Measurements from ENCODE around the gene GRK5.
A peak's percentile ranks its signal among the peaks of the same experiment; 100 is the strongest.
"Not testable (repeated sequence)": the region's sequence is repeated elsewhere in the genome, so short reads cannot be mapped to it uniquely, and the experiment has no call there.

GRK5 gene

GRCh38 chr10:119176166-119176565, 31.2 kb upstream of the GRK5 start:
- no peak overlapping the region for H3K9ac ChIP-seq (ENCODE audit: low read depth in 1 of 2, low read length in 2 of 2)
- H3K27ac ChIP-seq (ENCODE audit: low read depth, low read length), result no peak overlapping the region
- no peak overlapping the region for H3K4me3 ChIP-seq (ENCODE audit: low read depth in 1 of 2, low read length in 2 of 2)
- no peaks in the 10 kb centered on the region for H3K9me3 ChIP-seq (ENCODE audit: control insufficient read depth in 1 of 2, low read length in 2 of 2)
- peaks cover 4 to 5% of the 10 kb centered on the region in 2 donors for H3K4me1 ChIP-seq (ENCODE audit: control insufficient read depth in 1 of 2, insufficient read depth in 2 of 2, low read length in 2 of 2)
- peaks cover 4 to 29% of the 10 kb centered on the region in 2 donors for H3K36me3 ChIP-seq (ENCODE audit: control insufficient read depth in 1 of 2, insufficient read depth in 2 of 2, low read length in 2 of 2)
- no peaks in the 10 kb centered on the region for H3K27me3 ChIP-seq (ENCODE audit: control insufficient read depth in 1 of 2, insufficient read depth in 2 of 2, low read length in 2 of 2)

DNA sequence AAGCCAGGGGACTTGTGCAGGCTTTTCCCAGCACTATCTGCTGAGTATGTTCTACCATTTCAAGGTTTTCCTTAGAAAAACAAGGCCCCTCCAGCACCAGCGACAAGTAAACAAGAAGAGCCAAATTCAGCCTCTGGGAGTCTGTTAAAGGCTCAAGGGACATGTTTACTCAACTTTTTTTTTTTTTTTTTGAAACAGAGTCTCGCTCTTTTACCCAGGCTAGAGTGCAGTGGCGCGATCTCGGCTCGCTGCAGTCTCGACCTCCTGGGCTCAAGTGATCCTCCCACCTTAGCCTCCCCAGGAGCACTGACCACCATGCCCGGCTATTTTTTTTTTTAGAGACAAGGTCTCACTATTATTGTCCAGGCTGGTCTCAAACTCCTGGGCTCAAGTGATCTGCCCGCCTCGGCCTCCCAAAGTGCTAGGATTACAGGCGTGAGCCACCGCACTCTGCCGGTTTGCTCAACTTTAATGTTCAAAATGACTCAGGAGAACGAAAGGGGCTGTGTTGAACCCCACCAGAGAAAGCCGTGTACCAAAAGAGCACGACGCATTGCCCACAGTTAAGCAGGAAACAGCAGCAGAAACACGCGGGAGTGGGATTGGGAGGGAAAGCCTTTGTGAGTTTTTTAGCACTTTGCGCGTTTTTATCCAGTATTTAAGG, 29.5 kb upstream of the GRK5 start:
- no peaks in the 10 kb centered on the region for H3K27me3 ChIP-seq (ENCODE audit: control insufficient read depth in 1 of 2, insufficient read depth in 2 of 2, low read length in 2 of 2)
- peak overlapping the region; percentile 88 to 95 for H3K4me3 ChIP-seq (ENCODE audit: low read depth in 1 of 2, low read length in 2 of 2)
- H3K36me3 ChIP-seq (ENCODE audit: control insufficient read depth in 1 of 2, insufficient read depth in 2 of 2, low read length in 2 of 2), result peaks cover 0 to 13% of the 10 kb centered on the region in 2 donors
- H3K27ac ChIP-seq (ENCODE audit: low read depth, low read length), result no peak overlapping the region
- peak overlapping the region; percentile 44 to 87 for H3K9ac ChIP-seq (ENCODE audit: low read depth in 1 of 2, low read length in 2 of 2)
- H3K4me1 ChIP-seq (ENCODE audit: control insufficient read depth in 1 of 2, insufficient read depth in 2 of 2, low read length in 2 of 2), result peaks cover 4 to 5% of the 10 kb centered on the region in 2 donors
- H3K9me3 ChIP-seq (ENCODE audit: control insufficient read depth in 1 of 2, low read length in 2 of 2), result no peaks in the 10 kb centered on the region

DNA sequence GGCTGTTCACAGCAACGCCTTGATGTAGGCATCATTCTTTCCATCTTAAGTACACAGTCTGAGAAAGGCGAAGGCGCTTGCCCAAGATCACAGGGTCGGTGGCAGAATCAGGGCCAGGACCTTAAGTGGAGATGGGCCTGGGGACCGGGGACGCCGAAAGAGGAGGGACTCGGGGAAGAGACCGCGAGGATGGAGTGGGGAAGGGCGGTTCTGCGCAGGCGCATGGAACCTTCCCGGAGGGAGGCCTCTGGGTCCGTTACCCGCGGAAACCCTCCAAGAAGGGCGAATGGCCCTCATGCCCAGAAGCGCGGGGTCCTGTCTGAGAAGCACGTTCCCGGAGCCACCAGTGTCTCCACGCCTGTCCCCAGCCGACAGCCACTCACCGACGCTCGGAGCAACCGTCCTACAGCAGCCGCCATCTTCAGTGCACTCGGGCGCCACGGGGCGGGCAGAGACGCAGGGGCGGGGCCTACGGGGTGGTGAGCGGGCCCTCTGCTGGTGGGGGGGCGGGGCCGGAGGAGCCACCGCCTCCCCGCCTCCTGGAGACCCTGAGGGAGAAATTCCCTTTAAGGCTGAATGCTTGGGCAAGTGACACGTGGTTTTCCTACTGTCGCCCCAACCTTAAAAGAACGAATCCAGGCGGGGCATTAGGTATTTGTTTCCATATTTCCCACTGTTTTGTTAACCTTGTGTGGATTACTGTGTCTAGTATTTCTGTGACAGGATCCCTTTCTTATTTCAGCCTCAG, 28.8 kb upstream of the GRK5 start, which contains the start of gene PRDX3:
TSS of gene PRDX3 (minus strand) at position 441 of the 748 bp plus-strand sequence. CDS start at position 419, 22 bp downstream.
- Histone ChIP-seq H3K27me3 (ENCODE audit: control insufficient read depth in 1 of 2, insufficient read depth in 2 of 2, low read length in 2 of 2) (no peaks in the 10 kb centered on the region), H3K4me1 (ENCODE audit: control insufficient read depth in 1 of 2, insufficient read depth in 2 of 2, low read length in 2 of 2) (peaks cover 4 to 5% of the 10 kb centered on the region in 2 donors), H3K9ac (ENCODE audit: low read depth in 1 of 2, low read length in 2 of 2) (peak within 1 kb of the TSS; percentile 44 to 87), H3K9me3 (ENCODE audit: control insufficient read depth in 1 of 2, low read length in 2 of 2) (no peaks in the 10 kb centered on the region), H3K36me3 (ENCODE audit: control insufficient read depth in 1 of 2, insufficient read depth in 2 of 2, low read length in 2 of 2) (peaks cover 0 to 12% of the 10 kb centered on the region in 2 donors), H3K4me3 (ENCODE audit: low read depth in 1 of 2, low read length in 2 of 2) (peak within 1 kb of the TSS; percentile 88 to 95), H3K27ac (ENCODE audit: low read depth, low read length) (peak within 1 kb of the TSS; percentile 71)

GRCh38 chr10:119180850-119181400, 26.4 kb upstream of the GRK5 start:
- H3K4me3 ChIP-seq (ENCODE audit: low read depth in 1 of 2, low read length in 2 of 2); H3K9me3 ChIP-seq (ENCODE audit: control insufficient read depth in 1 of 2, low read length in 2 of 2); H3K4me1 ChIP-seq (ENCODE audit: control insufficient read depth in 1 of 2, insufficient read depth in 2 of 2, low read length in 2 of 2); H3K27ac ChIP-seq (ENCODE audit: low read depth, low read length); H3K27me3 ChIP-seq (ENCODE audit: control insufficient read depth in 1 of 2, insufficient read depth in 2 of 2, low read length in 2 of 2); H3K36me3 ChIP-seq (ENCODE audit: control insufficient read depth in 1 of 2, insufficient read depth in 2 of 2, low read length in 2 of 2); H3K9ac ChIP-seq (ENCODE audit: low read depth in 1 of 2, low read length in 2 of 2): not testable (repeated sequence)

GRCh38 chr10:119183664-119184412, 23.5 kb upstream of the GRK5 start:
- H3K9me3 ChIP-seq (ENCODE audit: control insufficient read depth in 1 of 2, low read length in 2 of 2), result no peaks in the 10 kb centered on the region
- no peak overlapping the region for H3K27ac ChIP-seq (ENCODE audit: low read depth, low read length)
- H3K9ac ChIP-seq (ENCODE audit: low read depth in 1 of 2, low read length in 2 of 2), result no peak overlapping the region
- H3K4me1 ChIP-seq (ENCODE audit: control insufficient read depth in 1 of 2, insufficient read depth in 2 of 2, low read length in 2 of 2), result peaks cover 3 to 4% of the 10 kb centered on the region in 2 donors
- no peaks in the 10 kb centered on the region for H3K27me3 ChIP-seq (ENCODE audit: control insufficient read depth in 1 of 2, insufficient read depth in 2 of 2, low read length in 2 of 2)
- no peaks in the 10 kb centered on the region for H3K36me3 ChIP-seq (ENCODE audit: control insufficient read depth in 1 of 2, insufficient read depth in 2 of 2, low read length in 2 of 2)
- H3K4me3 ChIP-seq (ENCODE audit: low read depth in 1 of 2, low read length in 2 of 2), result no peak overlapping the region

- Histone ChIP-seq H3K9ac (ENCODE audit: low read depth in 1 of 2, low read length in 2 of 2) (no peak overlapping the region), H3K27ac (ENCODE audit: low read depth, low read length) (no peak overlapping the region), H3K4me3 (ENCODE audit: low read depth in 1 of 2, low read length in 2 of 2) (no peak overlapping the region), H3K9me3 (ENCODE audit: control insufficient read depth in 1 of 2, low read length in 2 of 2) (no peaks in the 10 kb centered on the region), H3K36me3 (ENCODE audit: control insufficient read depth in 1 of 2, insufficient read depth in 2 of 2, low read length in 2 of 2) (no peaks in the 10 kb centered on the region), H3K4me1 (ENCODE audit: control insufficient read depth in 1 of 2, insufficient read depth in 2 of 2, low read length in 2 of 2) (no peaks in the 10 kb centered on the region), H3K27me3 (ENCODE audit: control insufficient read depth in 1 of 2, insufficient read depth in 2 of 2, low read length in 2 of 2) (no peaks in the 10 kb centered on the region)
Measured at GRCh38 chr10:119189811-119190282, 17.5 kb upstream of the GRK5 start.

GRCh38 chr10:119190353-119190752, 17.0 kb upstream of the GRK5 start:
- Histone ChIP-seq H3K27ac (ENCODE audit: low read depth, low read length) (no peak overlapping the region), H3K27me3 (ENCODE audit: control insufficient read depth in 1 of 2, insufficient read depth in 2 of 2, low read length in 2 of 2) (no peaks in the 10 kb centered on the region), H3K4me3 (ENCODE audit: low read depth in 1 of 2, low read length in 2 of 2) (no peak overlapping the region), H3K9ac (ENCODE audit: low read depth in 1 of 2, low read length in 2 of 2) (no peak overlapping the region), H3K36me3 (ENCODE audit: control insufficient read depth in 1 of 2, insufficient read depth in 2 of 2, low read length in 2 of 2) (no peaks in the 10 kb centered on the region), H3K4me1 (ENCODE audit: control insufficient read depth in 1 of 2, insufficient read depth in 2 of 2, low read length in 2 of 2) (no peaks in the 10 kb centered on the region), H3K9me3 (ENCODE audit: control insufficient read depth in 1 of 2, low read length in 2 of 2) (no peaks in the 10 kb centered on the region)

DNA sequence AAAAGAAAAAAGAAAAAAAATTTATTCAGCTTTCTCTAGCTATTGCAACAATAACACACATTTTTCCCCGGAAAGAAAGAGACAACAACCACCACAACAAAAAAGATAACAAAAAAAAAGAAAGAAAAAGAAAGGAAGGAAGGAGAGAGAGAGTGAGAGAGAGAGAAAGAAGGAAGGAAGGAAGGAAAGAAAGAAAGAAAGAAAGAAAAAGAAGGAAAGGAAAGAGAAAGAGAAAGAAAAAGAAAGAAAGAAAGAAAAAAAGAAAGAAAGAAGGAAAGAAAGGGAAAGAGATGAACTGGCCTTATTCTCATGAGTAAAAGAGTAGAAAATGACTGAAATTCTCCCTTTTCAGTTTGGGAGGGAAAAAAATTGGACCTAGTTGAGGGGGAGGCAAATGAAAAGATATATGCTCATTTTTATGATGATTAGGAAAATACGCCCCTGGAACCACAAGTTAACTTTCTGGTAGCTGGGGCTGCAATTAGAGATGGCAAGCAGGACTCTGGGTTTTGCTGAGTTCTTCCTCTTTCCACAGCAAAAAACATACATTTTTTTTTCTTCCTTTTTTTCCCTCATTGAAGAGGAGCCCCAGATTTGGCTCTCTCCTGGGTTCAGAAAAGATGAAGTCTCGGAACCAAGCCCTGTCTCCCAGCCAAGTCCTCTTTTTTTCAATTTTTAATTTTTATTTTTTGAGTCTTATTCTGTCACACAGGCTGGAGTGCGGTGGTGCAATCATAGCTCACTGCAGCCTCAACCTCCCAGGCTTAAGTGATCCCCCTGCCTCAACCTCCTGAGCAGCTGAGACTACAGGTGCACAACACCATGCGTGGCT, 16.2 kb upstream of the GRK5 start:
- no peaks in the 10 kb centered on the region for H3K4me1 ChIP-seq (ENCODE audit: control insufficient read depth in 1 of 2, insufficient read depth in 2 of 2, low read length in 2 of 2)
- no peak overlapping the region for H3K27ac ChIP-seq (ENCODE audit: low read depth, low read length)
- H3K4me3 ChIP-seq (ENCODE audit: low read depth in 1 of 2, low read length in 2 of 2), result no peak overlapping the region
- no peaks in the 10 kb centered on the region for H3K36me3 ChIP-seq (ENCODE audit: control insufficient read depth in 1 of 2, insufficient read depth in 2 of 2, low read length in 2 of 2)
- H3K27me3 ChIP-seq (ENCODE audit: control insufficient read depth in 1 of 2, insufficient read depth in 2 of 2, low read length in 2 of 2), result no peaks in the 10 kb centered on the region
- H3K9me3 ChIP-seq (ENCODE audit: control insufficient read depth in 1 of 2, low read length in 2 of 2), result no peaks in the 10 kb centered on the region
- no peak overlapping the region for H3K9ac ChIP-seq (ENCODE audit: low read depth in 1 of 2, low read length in 2 of 2)

GRCh38 chr10:119191881-119192280, 15.5 kb upstream of the GRK5 start:
- Histone ChIP-seq H3K9me3 (ENCODE audit: control insufficient read depth in 1 of 2, low read length in 2 of 2) (no peaks in the 10 kb centered on the region), H3K27me3 (ENCODE audit: control insufficient read depth in 1 of 2, insufficient read depth in 2 of 2, low read length in 2 of 2) (no peaks in the 10 kb centered on the region), H3K27ac (ENCODE audit: low read depth, low read length) (no peak overlapping the region), H3K4me3 (ENCODE audit: low read depth in 1 of 2, low read length in 2 of 2) (no peak overlapping the region), H3K4me1 (ENCODE audit: control insufficient read depth in 1 of 2, insufficient read depth in 2 of 2, low read length in 2 of 2) (no peaks in the 10 kb centered on the region), H3K9ac (ENCODE audit: low read depth in 1 of 2, low read length in 2 of 2) (no peak overlapping the region), H3K36me3 (ENCODE audit: control insufficient read depth in 1 of 2, insufficient read depth in 2 of 2, low read length in 2 of 2) (no peaks in the 10 kb centered on the region)
